T-helper 2 cell treated with Interferon-gamma antibody and Interleukin-4, amounts not matched to agents 5 μg/mL and 100 μg/mL, for 36 hours (primary cell): Measurements from ENCODE around the gene NFYB.
"Not testable (repeated sequence)": the region's sequence is repeated elsewhere in the genome, so short reads cannot be mapped to it uniquely, and the experiment has no call there.

Experiments used
- DNase-seq: peaks from one replicate; pipeline ENCODE4 v3.0.0; 2021; ENCODE audit warnings: low spot score
- H3K27ac Mint-ChIP-seq: one replicate; pipeline ENCODE4 v1.8.0; 2021; ENCODE audit warnings: mild to moderate bottlenecking, mixed read lengths
- H3K27me3 Mint-ChIP-seq: one replicate; pipeline ENCODE4 v1.8.0; 2021; ENCODE audit warnings: low read depth, mixed read lengths
- H3K36me3 Mint-ChIP-seq: one replicate; pipeline ENCODE4 v1.8.0; 2021; ENCODE audit warnings: low read depth, mixed read lengths
- H3K4me1 Mint-ChIP-seq: one replicate; pipeline ENCODE4 v1.8.0; 2021; ENCODE audit warnings: low read depth, mixed read lengths
- H3K4me3 Mint-ChIP-seq: one replicate; pipeline ENCODE4 v1.8.0; 2022; ENCODE audit warnings: mild to moderate bottlenecking, moderate library complexity, mixed read lengths
- H3K9me3 Mint-ChIP-seq: one replicate; pipeline ENCODE4 v1.8.0; 2021; ENCODE audit warnings: mixed read lengths

Gene NFYB

DNA sequence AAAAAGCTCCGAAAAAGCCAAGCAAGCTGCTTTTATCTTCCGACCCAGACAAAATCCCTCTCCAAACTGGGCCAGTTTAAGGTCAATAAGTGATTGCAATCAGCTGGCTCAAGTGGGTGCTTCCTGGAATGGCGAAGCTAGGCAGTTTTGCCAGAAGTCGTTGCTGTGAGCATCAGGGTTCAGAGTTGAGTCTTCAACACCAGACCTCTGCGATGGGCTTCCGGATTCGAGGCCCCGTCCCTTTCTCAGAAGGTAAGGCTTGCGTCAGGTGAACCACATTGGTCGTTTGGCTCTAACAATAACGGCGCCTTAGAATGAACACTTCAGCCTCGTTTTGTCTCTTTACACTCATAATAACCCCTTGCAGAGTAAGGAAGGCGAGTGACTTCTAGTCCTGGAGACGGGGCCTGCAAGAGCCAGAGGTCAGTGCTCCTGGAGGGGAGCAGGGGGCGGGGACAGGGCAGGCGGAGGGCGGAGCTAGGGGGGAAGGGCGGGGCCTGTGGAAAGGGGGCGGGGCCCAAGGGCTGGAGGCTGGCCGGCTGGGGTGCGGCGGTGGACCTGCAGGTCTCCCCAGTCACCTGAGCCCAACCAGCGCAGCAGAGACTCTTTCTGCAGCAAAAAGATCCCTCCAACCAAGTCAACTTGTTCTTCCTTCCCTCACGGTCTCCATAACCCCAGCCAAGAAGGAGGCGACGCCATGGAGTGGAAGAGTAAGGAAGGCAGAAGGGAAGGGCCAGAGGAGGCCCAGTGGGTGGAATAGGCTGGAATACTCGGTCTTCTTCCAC, 34.0 kb upstream of the NFYB start:
- H3K27ac Mint-ChIP-seq = no peak overlapping the region
- H3K36me3 Mint-ChIP-seq = no peaks in the 10 kb centered on the region
- no peaks in the 10 kb centered on the region for H3K9me3 Mint-ChIP-seq
- H3K27me3 Mint-ChIP-seq = no peaks in the 10 kb centered on the region
- no peak for DNase-seq
- H3K4me3 Mint-ChIP-seq = no peak overlapping the region
- H3K4me1 Mint-ChIP-seq = no peaks in the 10 kb centered on the region

DNA sequence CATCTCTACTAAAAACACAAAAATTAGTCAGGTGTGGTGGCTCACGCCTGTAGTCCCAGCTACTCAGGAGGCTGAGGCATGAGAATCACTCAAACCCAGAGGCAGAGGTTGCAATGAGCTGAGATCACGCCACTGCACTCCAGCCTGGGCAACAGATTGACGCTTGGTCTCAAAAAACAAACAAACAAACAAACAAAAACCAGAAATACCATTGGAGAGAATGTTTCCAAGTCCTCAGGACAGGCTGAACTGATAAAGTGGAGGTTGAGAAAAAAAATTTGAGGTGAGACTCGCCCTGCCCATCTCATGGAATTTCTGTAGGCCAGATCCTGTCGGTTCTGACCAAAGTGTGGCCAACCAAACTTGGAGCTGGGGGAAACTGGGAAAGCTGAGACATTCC, 30.6 kb upstream of the NFYB start:
- H3K27me3 Mint-ChIP-seq = no peaks in the 10 kb centered on the region
- H3K27ac Mint-ChIP-seq = no peak overlapping the region
- H3K4me1 Mint-ChIP-seq = no peaks in the 10 kb centered on the region
- H3K4me3 Mint-ChIP-seq = no peak overlapping the region
- no peaks in the 10 kb centered on the region for H3K36me3 Mint-ChIP-seq
- no peak for DNase-seq
- H3K9me3 Mint-ChIP-seq = no peaks in the 10 kb centered on the region

DNA sequence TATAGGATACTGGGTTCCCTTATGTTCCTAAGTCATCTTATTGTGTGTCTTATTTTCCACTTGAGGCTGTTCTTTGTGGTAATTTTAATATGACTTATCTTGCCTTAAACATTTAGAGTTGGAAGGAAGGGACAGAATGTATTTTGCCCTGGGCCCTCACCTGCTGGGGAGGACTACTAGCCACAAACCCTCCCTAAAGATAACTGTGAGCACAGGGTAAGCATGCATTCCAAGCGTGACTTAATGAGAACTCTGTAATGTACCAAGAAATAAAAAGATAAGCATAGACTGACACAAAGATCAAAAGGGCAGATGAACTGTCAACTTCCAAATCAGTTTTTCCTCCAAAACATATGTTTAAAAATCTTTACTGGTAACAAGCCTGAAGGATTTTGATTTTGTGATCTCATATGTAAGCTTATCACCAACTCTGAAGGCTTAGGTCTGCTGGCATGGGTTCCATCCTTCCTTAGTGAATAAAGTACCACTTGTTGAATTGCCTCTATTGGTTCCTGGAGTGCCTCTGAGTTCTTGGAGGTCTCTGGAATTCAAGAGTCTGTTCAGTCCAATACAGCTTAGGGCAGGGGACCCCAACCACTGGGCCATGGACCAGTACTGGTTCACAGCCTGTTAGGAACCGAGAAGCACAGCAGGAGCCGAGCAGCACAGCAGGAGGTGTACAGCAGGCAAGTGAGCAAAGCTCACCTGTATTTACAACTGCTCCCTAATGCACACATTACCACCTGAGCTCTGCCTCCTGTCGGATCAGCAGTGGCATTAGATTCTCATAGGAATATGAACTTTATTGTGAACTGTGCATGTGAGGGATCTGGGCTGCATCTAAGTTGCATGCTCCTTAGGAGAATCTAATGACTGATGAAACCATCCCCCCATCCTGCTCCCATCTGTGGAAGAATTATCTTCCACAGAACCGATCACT, 29.8 kb upstream of the NFYB start:
- Mint-ChIP-seq H3K36me3 (no peaks in the 10 kb centered on the region), H3K4me3 (no peak overlapping the region), H3K4me1 (no peaks in the 10 kb centered on the region), H3K27me3 (no peaks in the 10 kb centered on the region), H3K27ac (no peak overlapping the region), H3K9me3 (no peaks in the 10 kb centered on the region)
- no peak for DNase-seq

DNA sequence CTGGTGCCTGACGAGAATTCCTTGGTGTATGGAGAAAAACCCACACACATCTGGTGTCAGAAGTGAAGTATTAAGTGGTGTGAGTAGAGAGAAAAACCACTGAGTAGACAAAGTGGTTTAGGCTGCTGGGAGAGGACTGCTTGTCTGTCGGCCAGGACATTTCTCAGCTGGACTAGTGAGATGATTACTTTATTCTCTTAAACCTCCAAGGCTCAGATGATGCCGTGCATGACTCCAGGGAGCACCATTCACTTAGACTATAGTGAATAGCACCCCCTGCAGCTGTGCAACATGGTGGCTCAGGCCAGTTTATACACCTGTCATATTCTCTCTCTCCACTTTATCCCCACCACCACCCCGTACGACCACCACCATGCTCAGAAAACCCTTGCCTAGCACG, 28.5 kb upstream of the NFYB start:
- Mint-ChIP-seq H3K9me3 (no peaks in the 10 kb centered on the region), H3K27ac (no peak overlapping the region), H3K4me1 (no peaks in the 10 kb centered on the region), H3K27me3 (no peaks in the 10 kb centered on the region), H3K4me3 (no peak overlapping the region), H3K36me3 (no peaks in the 10 kb centered on the region)
- no peak for DNase-seq

- Mint-ChIP-seq H3K4me1 (no peaks in the 10 kb centered on the region), H3K9me3 (no peaks in the 10 kb centered on the region), H3K4me3 (no peak overlapping the region), H3K27ac (no peak overlapping the region), H3K36me3 (no peaks in the 10 kb centered on the region), H3K27me3 (no peaks in the 10 kb centered on the region)
- DNase-seq = no peak
Measured at GRCh38 chr12:104165801-104166200, 27.8 kb upstream of the NFYB start.

- no peak overlapping the region for H3K4me3 Mint-ChIP-seq
- H3K27ac Mint-ChIP-seq = no peak overlapping the region
- no peaks in the 10 kb centered on the region for H3K9me3 Mint-ChIP-seq
- no peaks in the 10 kb centered on the region for H3K4me1 Mint-ChIP-seq
- peaks cover 2% of the 10 kb centered on the region for H3K27me3 Mint-ChIP-seq
- H3K36me3 Mint-ChIP-seq = no peaks in the 10 kb centered on the region
- DNase-seq = no peak
Measured at GRCh38 chr12:104164634-104165033, 26.6 kb upstream of the NFYB start.

- peaks cover 2% of the 10 kb centered on the region for H3K27me3 Mint-ChIP-seq
- no peaks in the 10 kb centered on the region for H3K4me1 Mint-ChIP-seq
- H3K36me3 Mint-ChIP-seq = no peaks in the 10 kb centered on the region
- no peak overlapping the region for H3K27ac Mint-ChIP-seq
- no peak overlapping the region for H3K4me3 Mint-ChIP-seq
- DNase-seq = no peak
- H3K9me3 Mint-ChIP-seq = no peaks in the 10 kb centered on the region
Measured at GRCh38 chr12:104163631-104164030, 25.6 kb upstream of the NFYB start.

DNA sequence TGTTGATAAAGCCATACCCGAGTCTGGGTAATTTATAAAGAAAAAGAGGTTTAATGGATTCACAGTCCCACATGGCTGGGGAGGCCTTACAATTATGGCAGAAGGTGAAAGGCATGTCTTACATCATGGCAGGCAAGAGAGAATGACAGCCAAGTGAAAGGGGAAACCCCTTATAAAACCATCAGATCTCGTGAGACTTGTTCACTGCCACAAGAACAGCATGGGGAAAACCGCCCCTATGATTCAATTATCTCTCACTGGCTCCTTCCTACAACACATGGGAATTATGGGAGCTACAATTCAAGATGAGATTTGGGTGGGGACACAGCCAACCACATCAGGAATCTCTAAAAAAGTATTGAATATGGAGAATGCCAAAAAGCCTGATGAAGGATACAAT, 25.0 kb upstream of the NFYB start:
- not testable (repeated sequence) for H3K36me3 Mint-ChIP-seq, H3K27ac Mint-ChIP-seq, H3K4me1 Mint-ChIP-seq, H3K4me3 Mint-ChIP-seq, DNase-seq, H3K27me3 Mint-ChIP-seq, H3K9me3 Mint-ChIP-seq

- Mint-ChIP-seq H3K27ac (no peak overlapping the region), H3K9me3 (no peaks in the 10 kb centered on the region), H3K4me1 (peaks cover 11% of the 10 kb centered on the region), H3K4me3 (no peak overlapping the region), H3K36me3 (no peaks in the 10 kb centered on the region), H3K27me3 (peaks cover 12% of the 10 kb centered on the region)
- DNase-seq = no peak
Measured at GRCh38 chr12:104155711-104156555, 17.9 kb upstream of the NFYB start.

GRCh38 chr12:104154806-104155205, 16.8 kb upstream of the NFYB start:
- no peak for DNase-seq
- Mint-ChIP-seq H3K9me3 (no peaks in the 10 kb centered on the region), H3K4me1 (peaks cover 11% of the 10 kb centered on the region), H3K27ac (no peak overlapping the region), H3K36me3 (no peaks in the 10 kb centered on the region), H3K27me3 (peaks cover 15% of the 10 kb centered on the region), H3K4me3 (no peak overlapping the region)

- peak overlapping the region; percentile 58 for H3K27ac Mint-ChIP-seq
- no peaks in the 10 kb centered on the region for H3K36me3 Mint-ChIP-seq
- H3K27me3 Mint-ChIP-seq = peaks cover 17% of the 10 kb centered on the region
- no peak for DNase-seq
- peak overlapping the region; percentile 39 for H3K4me3 Mint-ChIP-seq
- H3K4me1 Mint-ChIP-seq = peaks cover 11% of the 10 kb centered on the region
- no peaks in the 10 kb centered on the region for H3K9me3 Mint-ChIP-seq
Measured at GRCh38 chr12:104154286-104154685, 16.3 kb upstream of the NFYB start.

GRCh38 chr12:104152685-104153241, 14.8 kb upstream of the NFYB start:
- Mint-ChIP-seq H3K27ac (no peak overlapping the region), H3K36me3 (no peaks in the 10 kb centered on the region), H3K4me3 (no peak overlapping the region), H3K4me1 (peaks cover 11% of the 10 kb centered on the region), H3K27me3 (peaks cover 26% of the 10 kb centered on the region), H3K9me3 (no peaks in the 10 kb centered on the region)
- no peak for DNase-seq

DNA sequence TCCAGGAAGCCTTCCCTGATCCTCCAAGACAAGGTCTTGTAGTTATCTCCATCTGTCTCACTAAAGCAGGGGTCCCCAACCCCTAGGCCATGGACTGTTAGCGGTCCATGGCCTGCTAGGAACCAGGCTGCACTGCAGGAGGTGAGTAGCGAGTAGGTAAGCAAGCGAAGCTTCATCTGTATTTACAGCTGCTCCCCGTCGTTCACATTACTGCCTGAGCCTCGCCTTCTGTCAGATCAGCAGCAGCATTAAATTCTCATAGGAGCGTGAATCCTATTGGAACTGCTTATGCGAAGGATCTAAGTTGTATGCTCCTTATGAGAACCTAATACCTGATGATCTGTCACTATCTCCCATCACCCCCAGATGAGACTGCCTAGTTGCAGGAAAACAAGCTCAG, 12.4 kb upstream of the NFYB start:
- no peak for DNase-seq
- H3K27ac Mint-ChIP-seq = no peak overlapping the region
- no peaks in the 10 kb centered on the region for H3K36me3 Mint-ChIP-seq
- no peak overlapping the region for H3K4me3 Mint-ChIP-seq
- peaks cover 30% of the 10 kb centered on the region for H3K27me3 Mint-ChIP-seq
- no peaks in the 10 kb centered on the region for H3K9me3 Mint-ChIP-seq
- peaks cover 11% of the 10 kb centered on the region for H3K4me1 Mint-ChIP-seq
